T-helper 1 cell treated with Interleukin-12 subunit alpha and Interleukin-12 subunit beta and Interleukin-4 antibody, amounts not matched to agents 30 μg/mL and 1 μg/mL, for 36 hours (primary cell): ENCODE results near the gene CADM4.

Source experiments
- H3K27ac Mint-ChIP-seq: one replicate; pipeline ENCODE4 v1.8.0; 2021; ENCODE audit warnings: mild to moderate bottlenecking, mixed read lengths
- H3K27me3 Mint-ChIP-seq: one replicate; pipeline ENCODE4 v1.8.0; 2021; ENCODE audit warnings: low read depth, mixed read lengths
- H3K36me3 Mint-ChIP-seq: one replicate; pipeline ENCODE4 v1.8.0; 2021; ENCODE audit warnings: low read depth, mixed read lengths
- H3K4me1 Mint-ChIP-seq: one replicate; pipeline ENCODE4 v1.8.0; 2021; ENCODE audit warnings: low read depth, mixed read lengths
- H3K4me3 Mint-ChIP-seq: one replicate; pipeline ENCODE4 v1.8.0; 2021; ENCODE audit warnings: mild to moderate bottlenecking, moderate library complexity, mixed read lengths
- H3K9me3 Mint-ChIP-seq: one replicate; pipeline ENCODE4 v1.8.0; 2021; ENCODE audit warnings: mixed read lengths

CADM4 gene

GRCh38 chr19:43631491-43631890 is 8.2 kb downstream of the CADM4 start:
- Mint-ChIP-seq H3K9me3 (no peaks in the 10 kb centered on the region), H3K4me3 (no peak overlapping the region), H3K4me1 (peaks cover 3% of the 10 kb centered on the region)

GRCh38 chr19:43628646-43629326 is 10.9 kb downstream of the CADM4 start:
- no peaks in the 10 kb centered on the region for H3K9me3 Mint-ChIP-seq
- peaks cover 8% of the 10 kb centered on the region for H3K4me1 Mint-ChIP-seq
- no peak overlapping the region for H3K4me3 Mint-ChIP-seq
- no peak overlapping the region for H3K27ac Mint-ChIP-seq
- H3K36me3 Mint-ChIP-seq, result no peaks in the 10 kb centered on the region
- peaks cover 15% of the 10 kb centered on the region for H3K27me3 Mint-ChIP-seq

More at GRCh38 chr19:43631491-43631890, 8.2 kb downstream of the CADM4 start:
- H3K27me3 Mint-ChIP-seq, result peaks cover 15% of the 10 kb centered on the region
- H3K27ac Mint-ChIP-seq, result no peak overlapping the region
- H3K36me3 Mint-ChIP-seq, result no peaks in the 10 kb centered on the region

GRCh38 chr19:43626838-43627237 is 12.8 kb downstream of the CADM4 start:
- peaks cover 8% of the 10 kb centered on the region for H3K4me1 Mint-ChIP-seq
- no peaks in the 10 kb centered on the region for H3K9me3 Mint-ChIP-seq
- no peak overlapping the region for H3K4me3 Mint-ChIP-seq
- H3K27ac Mint-ChIP-seq, result no peak overlapping the region
- peaks cover 2% of the 10 kb centered on the region for H3K27me3 Mint-ChIP-seq
- no peaks in the 10 kb centered on the region for H3K36me3 Mint-ChIP-seq

- no peaks in the 10 kb centered on the region for H3K9me3 Mint-ChIP-seq
- H3K4me3 Mint-ChIP-seq, result no peak overlapping the region
- H3K36me3 Mint-ChIP-seq, result no peaks in the 10 kb centered on the region
- no peaks in the 10 kb centered on the region for H3K27me3 Mint-ChIP-seq
- no peak overlapping the region for H3K27ac Mint-ChIP-seq
- H3K4me1 Mint-ChIP-seq, result peaks cover 8% of the 10 kb centered on the region
These were observed 13.6 kb downstream of the CADM4 start for GRCh38 chr19:43625918-43626579.

- no peaks in the 10 kb centered on the region for H3K36me3 Mint-ChIP-seq
- H3K9me3 Mint-ChIP-seq, result no peaks in the 10 kb centered on the region
- no peak overlapping the region for H3K27ac Mint-ChIP-seq
- no peaks in the 10 kb centered on the region for H3K27me3 Mint-ChIP-seq
- peaks cover 15% of the 10 kb centered on the region for H3K4me1 Mint-ChIP-seq
- H3K4me3 Mint-ChIP-seq, result no peak overlapping the region
These were observed 14.7 kb downstream of the CADM4 start for GRCh38 chr19:43624933-43625332.

GRCh38 chr19:43623889-43624670 is 15.6 kb downstream of the CADM4 start:
- Mint-ChIP-seq H3K27ac (no peak overlapping the region), H3K4me3 (no peak overlapping the region), H3K9me3 (no peaks in the 10 kb centered on the region), H3K36me3 (no peaks in the 10 kb centered on the region), H3K4me1 (peaks cover 16% of the 10 kb centered on the region), H3K27me3 (no peaks in the 10 kb centered on the region)

- Mint-ChIP-seq H3K27ac (no peak overlapping the region), H3K36me3 (no peaks in the 10 kb centered on the region), H3K27me3 (no peaks in the 10 kb centered on the region), H3K9me3 (no peaks in the 10 kb centered on the region), H3K4me1 (peaks cover 21% of the 10 kb centered on the region), H3K4me3 (no peak overlapping the region)
These were observed 16.7 kb downstream of the CADM4 start for GRCh38 chr19:43622956-43623355.

GRCh38 chr19:43622070-43622469 is 17.6 kb downstream of the CADM4 start:
- Mint-ChIP-seq H3K27me3 (no peaks in the 10 kb centered on the region), H3K27ac (no peak overlapping the region)

GRCh38 chr19:43620061-43621001 is 19.3 kb downstream of the CADM4 start:
- peaks cover 19% of the 10 kb centered on the region for H3K4me1 Mint-ChIP-seq
- no peaks in the 10 kb centered on the region for H3K27me3 Mint-ChIP-seq
- peak overlapping the region; percentile 95 for H3K27ac Mint-ChIP-seq
- no peaks in the 10 kb centered on the region for H3K36me3 Mint-ChIP-seq
- no peaks in the 10 kb centered on the region for H3K9me3 Mint-ChIP-seq
- H3K4me3 Mint-ChIP-seq, result peak overlapping the region; percentile 95

More at GRCh38 chr19:43622070-43622469, 17.6 kb downstream of the CADM4 start:
- H3K4me3 Mint-ChIP-seq, result no peak overlapping the region
- H3K36me3 Mint-ChIP-seq, result no peaks in the 10 kb centered on the region
- H3K9me3 Mint-ChIP-seq, result no peaks in the 10 kb centered on the region
- peaks cover 18% of the 10 kb centered on the region for H3K4me1 Mint-ChIP-seq

- Mint-ChIP-seq H3K27ac (peak within 1 kb of the TSS; percentile 95), H3K36me3 (no peaks in the 10 kb centered on the region), H3K4me3 (peak within 1 kb of the TSS; percentile 95), H3K4me1 (peaks cover 16% of the 10 kb centered on the region), H3K27me3 (no peaks in the 10 kb centered on the region), H3K9me3 (no peaks in the 10 kb centered on the region)
These were observed 20.2 kb downstream of the CADM4 start, which contains the start of gene ZNF428 for GRCh38 chr19:43619262-43620060. Gene ZNF428, minus strand, starts transcription at chr19:43619629. Its CDS starts 5,325 bp downstream, at chr19:43614304.

- peaks cover 14% of the 10 kb centered on the region for H3K4me1 Mint-ChIP-seq
- H3K4me3 Mint-ChIP-seq, result peak overlapping the region; percentile 95
- no peaks in the 10 kb centered on the region for H3K9me3 Mint-ChIP-seq
- H3K36me3 Mint-ChIP-seq, result no peaks in the 10 kb centered on the region
- peak overlapping the region; percentile 90 for H3K27ac Mint-ChIP-seq
- H3K27me3 Mint-ChIP-seq, result no peaks in the 10 kb centered on the region
These were observed 20.8 kb downstream of the CADM4 start for GRCh38 chr19:43618921-43619261.

- no peak overlapping the region for H3K27ac Mint-ChIP-seq
- H3K27me3 Mint-ChIP-seq, result no peaks in the 10 kb centered on the region
- peaks cover 9% of the 10 kb centered on the region for H3K36me3 Mint-ChIP-seq
- no peaks in the 10 kb centered on the region for H3K9me3 Mint-ChIP-seq
- H3K4me3 Mint-ChIP-seq, result no peak overlapping the region
- H3K4me1 Mint-ChIP-seq, result peaks cover 16% of the 10 kb centered on the region
These were observed 22.7 kb downstream of the CADM4 start for GRCh38 chr19:43616954-43617353.

GRCh38 chr19:43616306-43616705 is 23.3 kb downstream of the CADM4 start:
- no peak overlapping the region for H3K27ac Mint-ChIP-seq
- no peaks in the 10 kb centered on the region for H3K9me3 Mint-ChIP-seq
- no peaks in the 10 kb centered on the region for H3K27me3 Mint-ChIP-seq
- peaks cover 17% of the 10 kb centered on the region for H3K4me1 Mint-ChIP-seq
- no peak overlapping the region for H3K4me3 Mint-ChIP-seq
- peaks cover 13% of the 10 kb centered on the region for H3K36me3 Mint-ChIP-seq
